Stimulated activated CD4-positive, alpha-beta T cell treated with anti-CD3 and anti-CD28 coated beads, Interleukin-4, amount 100 ng/mL, for 4 hours (primary cell): ENCODE data around the gene HMGN3.

ENCODE experiments used
- DNase-seq, 2 experiments: peaks; one replicate each; pipeline ENCODE4 v3.0.0-alpha.2; 2020

Gene HMGN3

DNA sequence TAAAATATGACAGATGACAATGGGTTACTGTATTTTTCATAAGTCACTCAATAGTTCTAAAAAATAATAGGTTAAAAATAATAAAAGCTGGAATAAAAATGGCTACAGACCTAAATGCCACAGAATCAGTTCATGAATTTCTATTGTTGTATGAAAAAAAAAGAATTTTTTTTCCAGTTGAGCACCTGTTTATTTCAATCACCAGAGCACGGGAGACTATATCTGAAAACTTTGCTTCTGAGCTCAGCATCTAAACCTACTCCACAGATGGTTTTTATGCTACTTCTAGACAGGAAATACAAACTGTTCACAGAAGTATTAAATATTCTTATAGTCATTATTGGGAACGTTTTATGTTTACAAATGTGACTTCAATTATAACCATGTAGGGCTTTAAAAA lies 50.4 kb downstream of the HMGN3 start:
- no peak for DNase-seq

GRCh38 chr6:79180052-79180451 lies 54.4 kb downstream of the HMGN3 start:
- no peak for DNase-seq

DNA sequence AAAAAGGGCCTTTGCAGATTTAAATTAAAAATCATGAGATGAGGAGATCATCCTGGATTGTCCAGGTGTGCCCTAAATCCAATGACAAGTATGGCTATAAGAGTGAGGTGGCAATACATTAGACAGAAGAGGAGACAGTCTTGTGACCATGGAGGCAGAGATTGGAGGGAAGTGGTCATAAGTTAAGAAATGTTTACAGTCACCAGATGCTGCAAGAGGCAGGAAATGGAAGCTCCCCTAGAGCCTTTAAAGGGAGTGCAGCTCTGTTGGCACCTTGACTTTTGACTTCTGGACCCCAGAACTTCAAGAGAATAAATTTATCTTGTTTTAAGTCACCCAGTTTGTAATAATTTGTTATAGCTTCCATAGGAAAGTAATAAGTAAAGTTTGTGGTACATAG lies 61.1 kb downstream of the HMGN3 start:
- no peak for DNase-seq

DNA sequence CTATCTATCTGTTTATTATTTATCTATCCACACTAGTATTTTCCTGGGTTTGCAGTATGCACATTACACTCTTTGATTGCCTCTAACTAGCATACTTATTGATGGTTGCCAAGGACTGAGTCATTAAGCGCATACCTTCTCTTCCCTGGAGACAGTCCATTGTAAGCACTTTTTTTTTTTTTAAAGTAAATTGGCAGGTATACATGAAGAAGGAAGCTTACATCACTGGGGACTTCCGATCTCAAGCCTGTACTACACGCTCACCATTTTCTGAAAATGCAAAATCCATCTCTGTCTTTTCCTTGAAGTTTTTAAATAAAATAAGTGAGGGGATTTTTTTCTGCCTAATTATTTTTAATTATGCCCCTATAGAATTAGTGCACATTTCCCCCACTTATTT lies 63.5 kb downstream of the HMGN3 start:
- no peak for DNase-seq

GRCh38 chr6:79170431-79170830 lies 64.1 kb downstream of the HMGN3 start:
- no peak for DNase-seq

- no peak for DNase-seq
These were observed 65.8 kb downstream of the HMGN3 start for GRCh38 chr6:79168695-79168980.

- no peak for DNase-seq
These were observed 66.4 kb downstream of the HMGN3 start for GRCh38 chr6:79167931-79168694.

DNA sequence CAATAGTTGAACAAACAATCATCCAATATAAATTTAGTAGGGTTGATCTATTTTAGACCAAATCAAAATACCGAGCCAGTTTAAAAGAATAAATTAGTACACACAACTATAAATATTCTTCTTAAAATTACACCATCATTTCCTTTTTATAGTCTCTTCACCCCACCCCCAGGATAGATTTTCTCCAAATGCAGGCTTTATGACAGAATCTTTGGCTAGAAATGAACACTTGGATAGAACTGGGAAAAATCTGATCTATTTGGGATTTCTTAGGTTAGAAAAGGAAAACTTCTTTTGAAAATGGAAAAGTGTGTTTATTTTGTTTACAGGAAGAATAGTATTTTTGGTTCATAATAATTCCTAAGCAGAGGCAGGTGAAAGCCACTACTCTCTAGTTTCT lies 74.6 kb downstream of the HMGN3 start:
- DNase-seq, result no peak

DNA sequence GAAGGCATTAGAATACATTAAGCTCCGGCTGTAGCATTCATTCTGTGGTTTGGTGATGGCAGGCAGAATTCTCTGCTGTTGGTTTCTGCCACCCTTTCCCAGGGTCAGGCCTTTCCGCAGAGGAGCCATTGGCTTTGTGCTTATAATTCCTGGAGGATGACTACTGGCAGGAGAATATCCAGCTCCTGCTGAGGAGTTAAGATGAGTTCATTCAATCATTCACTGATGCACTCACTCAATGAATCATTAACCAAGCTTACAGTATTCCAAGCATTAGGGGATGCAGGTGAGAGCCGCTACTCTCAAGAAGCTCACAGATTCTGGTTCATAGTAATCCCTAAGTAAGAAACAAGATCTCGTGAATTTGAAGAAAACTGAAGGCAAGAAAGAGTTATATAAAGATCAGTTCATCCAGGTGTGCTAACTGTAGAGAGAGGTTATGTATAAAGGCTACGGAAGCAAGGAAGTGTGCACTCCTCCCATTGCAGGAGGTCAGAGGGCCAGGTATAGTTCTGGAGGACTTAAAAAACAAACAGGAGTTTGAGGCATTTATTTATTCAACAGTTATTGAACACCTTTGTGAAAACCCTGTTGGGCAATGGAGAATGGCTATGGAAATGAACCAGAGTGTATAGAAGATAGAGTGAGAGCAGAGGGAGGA lies 75.5 kb downstream of the HMGN3 start:
- DNase-seq, result no peak

- DNase-seq, result no peak
These were observed 76.4 kb downstream of the HMGN3 start for GRCh38 chr6:79157961-79158644.

DNA sequence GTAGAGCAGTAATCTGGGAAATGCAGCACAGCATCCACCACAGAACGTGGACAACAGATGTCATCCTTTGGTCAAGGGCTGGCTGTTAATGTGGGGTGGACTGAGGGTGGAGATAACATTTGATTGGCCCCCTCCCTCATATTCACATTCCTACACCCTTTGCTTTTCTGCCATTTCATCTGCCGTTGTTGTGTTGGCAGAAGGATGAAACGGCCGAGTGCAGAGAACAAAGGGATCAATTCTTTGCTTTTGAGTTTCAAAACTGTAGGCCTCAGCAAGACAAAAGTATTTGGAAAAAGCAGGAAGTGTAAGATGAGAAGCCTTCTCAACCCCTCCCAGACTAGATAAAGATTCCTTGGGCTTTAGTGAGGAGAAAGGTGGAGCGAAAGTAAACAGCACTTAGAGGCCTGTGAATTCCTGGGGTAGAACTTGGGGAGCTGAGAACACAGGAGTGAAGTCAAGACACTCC lies 82.2 kb downstream of the HMGN3 start:
- DNase-seq, result no peak
